Measurements from ENCODE around the gene LHX3. TPM values are rescaled to one million over a fixed set of nuclear protein-coding genes. Genes with fewer than 3 reads are reported as not detected.

The LHX3 gene
- total RNA-seq, 1 donor from 2014 or later, result not detected

- no peak for DNase-seq
Measured at GRCh38 chr9:136191960-136192286, 13.0 kb downstream of the LHX3 start.

- DNase-seq, result no peak
Measured at GRCh38 chr9:136191099-136191959, 13.6 kb downstream of the LHX3 start.

GRCh38 chr9:136190656-136191055 lies 14.3 kb downstream of the LHX3 start:
- no peak for DNase-seq

GRCh38 chr9:136190237-136190601 lies 14.7 kb downstream of the LHX3 start:
- DNase-seq, result no peak

- no peak for DNase-seq
Measured at GRCh38 chr9:136189394-136190236, 15.3 kb downstream of the LHX3 start.

- DNase-seq, result no peak
Measured at GRCh38 chr9:136187683-136188586, 17.0 kb downstream of the LHX3 start.

GRCh38 chr9:136187197-136187596 lies 17.7 kb downstream of the LHX3 start:
- DNase-seq, result no peak

- no peak for DNase-seq
Measured at GRCh38 chr9:136186386-136186785, 18.5 kb downstream of the LHX3 start.

GRCh38 chr9:136185596-136186366 lies 19.1 kb downstream of the LHX3 start:
- no peak for DNase-seq

- DNase-seq, result no peak
Measured at GRCh38 chr9:136185066-136185465, 19.9 kb downstream of the LHX3 start.

GRCh38 chr9:136182850-136183422 lies 22.0 kb downstream of the LHX3 start:
- no peak for DNase-seq

- DNase-seq, result no peak
Measured at GRCh38 chr9:136182420-136182787, 22.5 kb downstream of the LHX3 start.

- no peak for DNase-seq
Measured at GRCh38 chr9:136181784-136182419, 23.0 kb downstream of the LHX3 start.

GRCh38 chr9:136180586-136180985 lies 24.3 kb downstream of the LHX3 start:
- DNase-seq, result no peak

GRCh38 chr9:136179761-136180160 lies 25.2 kb downstream of the LHX3 start:
- DNase-seq, result no peak

- no peak for DNase-seq
Measured at GRCh38 chr9:136179101-136179616, 25.8 kb downstream of the LHX3 start.

GRCh38 chr9:136178773-136179075 lies 26.2 kb downstream of the LHX3 start:
- DNase-seq, result no peak

GRCh38 chr9:136178061-136178772 lies 26.7 kb downstream of the LHX3 start:
- no peak for DNase-seq

- DNase-seq, result no peak
Measured at GRCh38 chr9:136177224-136177623, 27.7 kb downstream of the LHX3 start.

GRCh38 chr9:136175616-136176197 lies 29.2 kb downstream of the LHX3 start:
- DNase-seq, result no peak
